Suppressor macrophage (primary cell): Measurements from ENCODE around the gene DYNC1H1.
A peak's percentile ranks its signal among the peaks of the same experiment; 100 is the strongest.

Experiments used
- DNase-seq, 4 experiments: peaks; one replicate each; pipeline ENCODE4 v3.0.0-alpha.2; 2020 to 2022

The DYNC1H1 gene

GRCh38 chr14:101944451-101944850, 19.9 kb upstream of the DYNC1H1 start:
- no peak for DNase-seq

- peak in 2 of 4 experiments; percentile 29 to 38 for DNase-seq
Observed at GRCh38 chr14:101945171-101945570, 19.2 kb upstream of the DYNC1H1 start.

- DNase-seq = no peak
Observed at GRCh38 chr14:101947577-101947903, 16.8 kb upstream of the DYNC1H1 start.

- peak; percentile 100 for DNase-seq
Observed at GRCh38 chr14:101947904-101948665, 16.3 kb upstream of the DYNC1H1 start.

- peak in 1 of 4 experiments; percentile 47 for DNase-seq
Observed at GRCh38 chr14:101948666-101949216, 15.6 kb upstream of the DYNC1H1 start.

- no peak for DNase-seq
Observed at GRCh38 chr14:101950100-101950499, 14.3 kb upstream of the DYNC1H1 start.

- no peak for DNase-seq
Observed at GRCh38 chr14:101950516-101951215, 13.7 kb upstream of the DYNC1H1 start.

GRCh38 chr14:101953151-101953550, 11.2 kb upstream of the DYNC1H1 start:
- no peak for DNase-seq

- DNase-seq = no peak
Observed at GRCh38 chr14:101954501-101954900, 9.9 kb upstream of the DYNC1H1 start.

- DNase-seq = no peak
Observed at GRCh38 chr14:101955695-101956161, 8.6 kb upstream of the DYNC1H1 start.

- DNase-seq = no peak
Observed at GRCh38 chr14:101956179-101956885, 8.0 kb upstream of the DYNC1H1 start.

- DNase-seq = no peak
Observed at GRCh38 chr14:101957406-101958234, 6.8 kb upstream of the DYNC1H1 start.

- no peak for DNase-seq
Observed at GRCh38 chr14:101958418-101959180, 5.8 kb upstream of the DYNC1H1 start.

- DNase-seq = peak in 1 of 4 experiments; percentile 28
Observed at GRCh38 chr14:101959277-101959676, 5.1 kb upstream of the DYNC1H1 start.

- peak in 2 of 4 experiments; percentile 54 to 64 for DNase-seq
Observed at GRCh38 chr14:101960225-101960624, 4.1 kb upstream of the DYNC1H1 start.

GRCh38 chr14:101961011-101961721, 3.2 kb upstream of the DYNC1H1 start:
- DNase-seq = peak; percentile 86 to 91 (median 88)

- no peak for DNase-seq
Observed at GRCh38 chr14:101961746-101962502, 2.4 kb upstream of the DYNC1H1 start.

GRCh38 chr14:101962503-101962874, 1.9 kb upstream of the DYNC1H1 start:
- DNase-seq = no peak

GRCh38 chr14:101963052-101963451, 1.3 kb upstream of the DYNC1H1 start:
- DNase-seq = no peak
